CD4-positive, alpha-beta T cell treated with Interleukin-15 for 1 hour (primary cell): Measurements from ENCODE around the gene OR10G3.
"Not testable (repeated sequence)": the region's sequence is repeated elsewhere in the genome, so short reads cannot be mapped to it uniquely, and the experiment has no call there.

Experiments
- DNase-seq: peaks from one replicate; pipeline ENCODE4 v3.0.0-alpha.2; 2020

Gene OR10G3

GRCh38 chr14:21579976-21580375, at the start of gene OR10G3:
TSS of gene OR10G3 (minus strand) at chr14:21580076. CDS start at chr14:21570744, 9,332 bp downstream.
- no peak for DNase-seq

- DNase-seq, result no peak
Observed at GRCh38 chr14:21626491-21627230, 46.8 kb upstream of the OR10G3 start.

GRCh38 chr14:21617614-21618013, 37.7 kb upstream of the OR10G3 start:
- DNase-seq, result no peak

- DNase-seq, result no peak
Observed at GRCh38 chr14:21614240-21614639, 34.4 kb upstream of the OR10G3 start.

GRCh38 chr14:21612324-21612723, 32.4 kb upstream of the OR10G3 start:
- no peak for DNase-seq

- not testable (repeated sequence) for DNase-seq
Observed at GRCh38 chr14:21602181-21602580, 22.3 kb upstream of the OR10G3 start.

- DNase-seq, result no peak
Observed at GRCh38 chr14:21589317-21589716, 9.4 kb upstream of the OR10G3 start.

GRCh38 chr14:21575661-21576060, 4.2 kb downstream of the OR10G3 start:
- no peak for DNase-seq

- DNase-seq, result no peak
Observed at GRCh38 chr14:21572604-21573003, 7.3 kb downstream of the OR10G3 start.

GRCh38 chr14:21558703-21559170, 21.1 kb downstream of the OR10G3 start:
- DNase-seq, result no peak

GRCh38 chr14:21557084-21557901, 22.6 kb downstream of the OR10G3 start:
- peak; percentile 53 for DNase-seq

GRCh38 chr14:21556378-21557083, 23.3 kb downstream of the OR10G3 start:
- no peak for DNase-seq

- no peak for DNase-seq
Observed at GRCh38 chr14:21553266-21553665, 26.6 kb downstream of the OR10G3 start.

- DNase-seq, result not testable (repeated sequence)
Observed at GRCh38 chr14:21544588-21544987, 35.3 kb downstream of the OR10G3 start.

- DNase-seq, result no peak
Observed at GRCh38 chr14:21543963-21544362, 35.9 kb downstream of the OR10G3 start.

- DNase-seq, result no peak
Observed at GRCh38 chr14:21543521-21543960, 36.3 kb downstream of the OR10G3 start.

GRCh38 chr14:21541413-21542074, 38.3 kb downstream of the OR10G3 start:
- DNase-seq, result no peak

- no peak for DNase-seq
Observed at GRCh38 chr14:21539189-21539940, 40.5 kb downstream of the OR10G3 start.

GRCh38 chr14:21537090-21537424, 42.8 kb downstream of the OR10G3 start:
- DNase-seq, result no peak

- no peak for DNase-seq
Observed at GRCh38 chr14:21536418-21537089, 43.3 kb downstream of the OR10G3 start.
